ENCODE measurements around the gene NDUFS8.

The NDUFS8 gene

GRCh38 chr11:68038226-68038717 is 7.8 kb downstream of the NDUFS8 start:
- no peak for DNase-seq

GRCh38 chr11:68038718-68039525 is 8.4 kb downstream of the NDUFS8 start, which contains the start of gene TCIRG1:
TCIRG1 (plus strand) TSS chr11:68039025; CDS start chr11:68041272, 2,247 bp downstream.
- no peak for DNase-seq

- DNase-seq: no peak
Observed at GRCh38 chr11:68039526-68040086, 9.1 kb downstream of the NDUFS8 start.

- no peak for DNase-seq
Observed at GRCh38 chr11:68040101-68040956, 9.8 kb downstream of the NDUFS8 start.

GRCh38 chr11:68040957-68041591 is 10.6 kb downstream of the NDUFS8 start:
- no peak for DNase-seq

- DNase-seq: no peak
Observed at GRCh38 chr11:68041617-68042218, 11.2 kb downstream of the NDUFS8 start.

GRCh38 chr11:68042219-68043028 is 11.9 kb downstream of the NDUFS8 start:
- no peak for DNase-seq

GRCh38 chr11:68043029-68043348 is 12.5 kb downstream of the NDUFS8 start:
- no peak for DNase-seq

- DNase-seq: peak; percentile 17
Observed at GRCh38 chr11:68043349-68044144, 13.1 kb downstream of the NDUFS8 start.

- no peak for DNase-seq
Observed at GRCh38 chr11:68044145-68044813, 13.8 kb downstream of the NDUFS8 start.

- DNase-seq: no peak
Observed at GRCh38 chr11:68044898-68045351, 14.4 kb downstream of the NDUFS8 start.

GRCh38 chr11:68047437-68048290 is 17.2 kb downstream of the NDUFS8 start:
- DNase-seq: no peak

GRCh38 chr11:68048681-68049508 is 18.4 kb downstream of the NDUFS8 start:
- no peak for DNase-seq

- DNase-seq: no peak
Observed at GRCh38 chr11:68049509-68050370, 19.3 kb downstream of the NDUFS8 start.

GRCh38 chr11:68050371-68050841 is 19.9 kb downstream of the NDUFS8 start:
- DNase-seq: no peak

- DNase-seq: no peak
Observed at GRCh38 chr11:68051191-68052136, 21.0 kb downstream of the NDUFS8 start.
